Endothelial cell of umbilical vein (primary cell): ENCODE data around the gene OSBPL8. TPM values are rescaled to one million over a fixed set of nuclear protein-coding genes. Genes with fewer than 3 reads are reported as not detected.

Source experiments
- BruUV-seq: library from RNA; stranded (reverse); fragments of 400-500 nt; replicated peaks from 2 replicates; lab custom pipeline; 2021; lab: Mats Ljungman, UMichigan
- CTCF ChIA-PET: fragments of 300-600, 350-600 bp; sonication (Branson Sonifier 250); formaldehyde crosslinking; loops from one replicate; lab custom pipeline; 2021; ENCODE audit warnings: antibody characterized with exemption, inconsistent platforms; lab: Charles Lee
- POLR2A ChIA-PET: fragments of 300-600, 350-600 bp; sonication (Branson Sonifier 250); formaldehyde crosslinking; loops from one replicate; lab custom pipeline; 2021; ENCODE audit warnings: antibody characterized with exemption, inconsistent platforms; lab: Charles Lee
- DNase-seq: peaks from one replicate; pipeline ENCODE4 v3.0.0-alpha.2; 2011; ENCODE audit warnings: low read depth, low spot score
- FAIRE-seq: peaks from 2 replicates; lab custom pipeline; 2011; peaks lifted over from hg19 to GRCh38; lab: Jason Lieb, UNC
- H2AFZ ChIP-seq: 2 replicates; pipeline ENCODE4 v1.6.0; 2012; ENCODE audit warnings: low read depth, low read length, control low read depth, inconsistent platforms
- H3K27ac ChIP-seq: 2 replicates; pipeline ENCODE4 v1.5.1; 2011; ENCODE audit warnings: low read depth, mild to moderate bottlenecking, control low read depth, low read length, moderate library complexity; ENCODE audit not compliant: insufficient read depth
- H3K27me3 ChIP-seq, 2 experiments: 2 replicates each; pipeline versions ENCODE4 v1.6.0 to v1.6.1; 2011; ENCODE audit warnings: low read length in 2 of 2, mixed read lengths in 1 of 2; ENCODE audit not compliant: control insufficient read depth in 2 of 2, insufficient read depth in 2 of 2
- H3K36me3 ChIP-seq, 2 experiments: 2 replicates in 1 of 2; 3 replicates in 1 of 2; pipeline ENCODE4 v1.5.1; 2011; ENCODE audit warnings: low read length in 2 of 2, mild to moderate bottlenecking in 1 of 2, moderate library complexity in 1 of 2; ENCODE audit not compliant: control insufficient read depth in 2 of 2, insufficient read depth in 2 of 2; ENCODE audit errors: extremely low read depth in 1 of 2
- H3K4me1 ChIP-seq: 3 replicates; pipeline ENCODE4 v1.5.1; 2011; ENCODE audit warnings: mild to moderate bottlenecking, low read length; ENCODE audit not compliant: control insufficient read depth, insufficient read depth; ENCODE audit errors: extremely low read depth
- H3K4me2 ChIP-seq: 2 replicates; pipeline ENCODE4 v1.6.1; 2011; ENCODE audit warnings: low read length, control low read depth, mixed read lengths; ENCODE audit not compliant: insufficient read depth
- H3K4me3 ChIP-seq, 3 experiments: fragments of 200-600 bp in 1 of 3; sonication (generic), shearing (Covaris generic) in 1 of 3; replicated peaks in 1 of 3; 2 replicates each; pipeline ENCODE4 v1.5.1; 2011 to 2016; ENCODE audit warnings: control low read depth in 3 of 3, low read length in 3 of 3, mild to moderate bottlenecking in 2 of 3, inconsistent platforms in 1 of 3, low read depth in 1 of 3, moderate library complexity in 1 of 3; ENCODE audit not compliant: insufficient read depth in 1 of 3
- H3K79me2 ChIP-seq: 2 replicates; pipeline ENCODE4 v1.6.0; 2012; ENCODE audit warnings: low read length, inconsistent platforms; ENCODE audit not compliant: control insufficient read depth, insufficient read depth
- H3K9ac ChIP-seq: replicated peaks from 2 replicates; pipeline ENCODE3; 2011; ENCODE audit warnings: low read length, control low read depth; ENCODE audit not compliant: insufficient read depth; ENCODE audit errors: extremely low read depth
- H3K9me1 ChIP-seq: replicated peaks from 3 replicates; pipeline ENCODE4 v1.6.0; 2011; ENCODE audit warnings: mild to moderate bottlenecking, low read length; ENCODE audit not compliant: control insufficient read depth, insufficient read depth; ENCODE audit errors: extremely low read depth
- H3K9me3 ChIP-seq: replicated peaks from 2 replicates; pipeline ENCODE4 v1.5.1; 2012; ENCODE audit warnings: low read length, inconsistent platforms; ENCODE audit not compliant: control insufficient read depth, insufficient read depth
- H4K20me1 ChIP-seq: replicated peaks from 2 replicates; pipeline ENCODE3; 2011; ENCODE audit warnings: mild to moderate bottlenecking, low read length; ENCODE audit not compliant: control insufficient read depth, insufficient read depth; ENCODE audit errors: extremely low read depth
- FOS ChIP-seq: IDR thresholded peaks from 2 replicates; pipeline ENCODE4 v1.6.1; 2011; ENCODE audit warnings: mild to moderate bottlenecking, low read length, moderate library complexity, borderline replicate concordance; ENCODE audit not compliant: insufficient read depth
- GATA2 ChIP-seq: IDR thresholded peaks from 2 replicates; pipeline ENCODE4 v1.7.0; 2011; ENCODE audit warnings: low read depth, mild to moderate bottlenecking, moderate library complexity, mixed read lengths, low read length; ENCODE audit not compliant: insufficient read length, insufficient read depth
- JUN ChIP-seq: IDR thresholded peaks from 2 replicates; pipeline ENCODE4 v1.6.1; 2011; ENCODE audit warnings: borderline replicate concordance, low read depth; ENCODE audit not compliant: insufficient read length, insufficient read depth
- MYC ChIP-seq: IDR thresholded peaks from one replicate; pipeline ENCODE4 v1.6.1; 2011; ENCODE audit warnings: mild to moderate bottlenecking, low read depth, low read length
- POLR2A ChIP-seq: IDR thresholded peaks from 2 replicates; pipeline ENCODE4 v1.6.1; 2012; ENCODE audit warnings: low read depth, mild to moderate bottlenecking, control low read depth, low read length
- POLR2AphosphoS5 ChIP-seq: IDR thresholded peaks from 2 replicates; pipeline ENCODE4 v1.6.1; 2012; ENCODE audit warnings: low read depth, mild to moderate bottlenecking, control low read depth, low read length, moderate library complexity; ENCODE audit not compliant: insufficient read depth
- dilution Hi-C: fragments of 300-500 bp; cut with MboI; formaldehyde crosslinking; loops from one replicate; pipeline ENCODE4 v1.15.0; 2019; ENCODE audit warnings: low sequenced_read_pairs; ENCODE audit not compliant: extremely low pct_ligation_motif_present
- intact Hi-C: fragments of 100-400 bp; cut with micrococcal nuclease; formaldehyde crosslinking; loops from one replicate; pipeline ENCODE4 v1.10.0; 2022
- polyA plus RNA-seq, 4 experiments: library from polyadenylated mRNA; depleted of rRNA in 3 of 4; stranded (reverse) in 3 of 4; unstranded in 1 of 4; fragments of >200 nt; gene quantifications; 2 replicates each; pipeline versions ENCODE4 v1.2.1 to v1.2.3, GENCODE V29; 2011 to 2012; ENCODE audit warnings: missing spikeins in 1 of 4
- total RNA-seq: library from RNA; stranded (reverse); gene quantifications from 2 replicates; pipeline ENCODE4 v1.2.3, GENCODE V29; 2021

OSBPL8 gene
- total and polyA plus RNA-seq, 2 donors (not counting 3 experiments of a cell fraction or from before 2014, with no cell fraction given): 10.3 to 47.6 TPM

GRCh38 chr12:76520348-76520747 is 39.2 kb downstream of the OSBPL8 start:
- Histone ChIP-seq H2AFZ (no peak overlapping the region), H3K36me3 (no peaks in the 10 kb centered on the region), H3K27me3 (no peaks in the 10 kb centered on the region), H3K9me1 (no peaks in the 10 kb centered on the region), H3K9me3 (no peaks in the 10 kb centered on the region), H3K79me2 (peaks cover 9% of the 10 kb centered on the region), H3K4me2 (peak overlapping the region; percentile 47), H3K9ac (peak overlapping the region; percentile 5), H4K20me1 (no peaks in the 10 kb centered on the region), H3K4me1 (peaks cover 16% of the 10 kb centered on the region), H3K27ac (peak overlapping the region; percentile 64), H3K4me3 (no peak overlapping the region)
- no TSS peak for BruUV-seq
- ChIA-PET CTCF (no interaction called here), POLR2A (no interaction called here)
- FAIRE-seq (peak; percentile 69), DNase-seq (peak; percentile 45)
- intact Hi-C loops (no loop called here), dilution Hi-C loops (no loop called here)
- TF ChIP-seq MYC (no peak), JUN (peak; percentile 14)

- no peak overlapping the region for H3K4me3 ChIP-seq
- no peaks in the 10 kb centered on the region for H3K9me3 ChIP-seq
- no peaks in the 10 kb centered on the region for H3K27me3 ChIP-seq
- no peaks in the 10 kb centered on the region for H3K9me1 ChIP-seq
- peaks cover 9% of the 10 kb centered on the region for H3K79me2 ChIP-seq
- H2AFZ ChIP-seq: no peak overlapping the region
- H3K4me2 ChIP-seq: peak overlapping the region; percentile 47
- no peaks in the 10 kb centered on the region for H4K20me1 ChIP-seq
- peak overlapping the region; percentile 64 for H3K27ac ChIP-seq
- H3K9ac ChIP-seq: peak overlapping the region; percentile 5
- H3K4me1 ChIP-seq: peaks cover 16% of the 10 kb centered on the region
- ChIA-PET POLR2A (no interaction called here), CTCF (no interaction called here)
- H3K36me3 ChIP-seq: no peaks in the 10 kb centered on the region
- dilution Hi-C loops (no loop called here), intact Hi-C loops (loop anchor here (1.0 kb wide), 1 partner anchor 40 kb away; the partner anchor contains the start of gene OSBPL8)
- FAIRE-seq: peak; percentile 83
- BruUV-seq: no TSS peak
- TF ChIP-seq POLR2AphosphoS5 (peak; percentile 93), JUN (peak; percentile 46), GATA2 (peak; percentile 30), FOS (peak; percentile 36), POLR2A (no peak)
- peak; percentile 68 for DNase-seq
Measured at GRCh38 chr12:76519538-76519937, 40.0 kb downstream of the OSBPL8 start.
